Heart right ventricle (tissue), 16 donors: ENCODE results near the gene RAI14. TPM values are rescaled to one million over a fixed set of nuclear protein-coding genes. Genes with fewer than 3 reads are reported as not detected.
"Not testable (repeated sequence)": the region's sequence is repeated elsewhere in the genome, so short reads cannot be mapped to it uniquely, and the experiment has no call there.

Source experiments
- ATAC-seq, 8 donors: fragments of 200-7000 bp; cut with Tn5 transposase; one replicate each; pipeline ENCODE4 v1.9.1; 2020; ENCODE audit warnings: mild to moderate bottlenecking in 8 of 8, moderate library complexity in 8 of 8, moderate number of reproducible peaks in 1 of 8
- DNase-seq, 2 donors: peaks; one replicate each; pipeline ENCODE4 v3.0.0-alpha.2; 2020
- H3K27ac ChIP-seq, 10 donors: fragments of 200-600 bp; sonication (generic) in 2 of 10; one replicate each; pipeline versions ENCODE4 v1.5.0 to v1.8.0; 2020 to 2022; ENCODE audit warnings: mild to moderate bottlenecking in 3 of 10
- H3K27me3 ChIP-seq, 7 donors: fragments of 200-600 bp; one replicate each; pipeline ENCODE4 v1.8.0; 2021 to 2022; ENCODE audit warnings: mild to moderate bottlenecking in 2 of 7
- H3K36me3 ChIP-seq, 9 donors: fragments of 200-600 bp; sonication (generic) in 1 of 9; one replicate each; pipeline versions ENCODE4 v1.5.0 to v1.8.0; 2020 to 2022; ENCODE audit warnings: mild to moderate bottlenecking in 2 of 9
- H3K4me1 ChIP-seq, 9 donors: fragments of 200-600 bp; sonication (generic) in 1 of 9; one replicate each; pipeline versions ENCODE4 v1.5.0 to v1.8.0; 2020 to 2022; ENCODE audit warnings: mild to moderate bottlenecking in 4 of 9
- H3K4me3 ChIP-seq, 10 donors: fragments of 200-600 bp; sonication (generic) in 2 of 10; one replicate each; pipeline versions ENCODE4 v1.5.0 to v1.8.0; 2020 to 2022; ENCODE audit warnings: mild to moderate bottlenecking in 7 of 10, moderate library complexity in 2 of 10
- H3K9me3 ChIP-seq, 11 donors: fragments of 200-600 bp in 10 of 11; sonication (generic) in 2 of 11; one replicate each; pipeline versions ENCODE4 v1.5.0 to v1.8.0; 2013 to 2022; ENCODE audit warnings: mild to moderate bottlenecking in 2 of 11, control low read depth in 1 of 11, moderate library complexity in 1 of 11
- CTCF ChIP-seq, 9 donors: fragments of 200-600 bp; sonication (generic) in 2 of 9; IDR thresholded peaks; one replicate each; pipeline versions ENCODE4 v1.5.0 to v1.8.0; 2021 to 2022; ENCODE audit warnings: antibody characterized with exemption in 9 of 9, mild to moderate bottlenecking in 5 of 9, moderate library complexity in 1 of 9
- WGBS, 2 donors: extraction: QIAGEN DNeasy Blood & Tissue Kit; methylation state at CpG; one replicate each; pipeline ENCODE4 v1.1.7; 2013; ENCODE audit warnings: inconsistent platforms in 1 of 2; 5-methylcytosine and 5-hydroxymethylcytosine counted together
- intact Hi-C, 10 donors: fragments of 100-400 bp; cut with DNase I; formaldehyde crosslinking; loops; one replicate each; pipeline versions ENCODE4 v1.11.1 to v1.14.2; 2022
- polyA plus RNA-seq, 2 donors: library from polyadenylated mRNA; stranded (reverse); fragments of 200-250 nt; gene quantifications; one replicate each; pipeline ENCODE4 v1.2.3, GENCODE V29; 2013
- total RNA-seq, 10 donors: library from RNA; stranded (reverse); fragmentation: NEBNext Ultra II Directional in 3 of 10; extraction: Animal tissue kit (Norgen Biotek cat#: 25700) in 3 of 10; gene quantifications; one replicate each; pipeline versions ENCODE4 v1.2.1 to v1.2.4, GENCODE V29; 2021 to 2023
- donor health status: Arrhythmogenic right ventricular cardiomyopathy.
- donor health status: ischemic (EF 13 %, LVEDD 7.1; RV severe dilation, severe dysfunction).
- donor health status: healthy with polysubstance abuse.
- donor health status: DM: no; HTN: yes; CAD: no.
- donor health status: DM: no; HTN: no; CAD: no.
- donor health status: ischemic (EF 25% LVEDD 6.9; RV normal size, moderate dysfunction).
- donor health status: ischemic (EF 25% LVEDD 5.7; RV mildly dilated, moderate dysfunction).
- donor health status: healthy.
- donor health status: DM: yes; HTN: yes; CAD: no.
- donor health status: Ischemic cardiomyopathy.
- donor health status: ischemic (EF 35%, LVEDD 5.7; RV mildly dilated, moderate dysfunction).
- donor health status: nonischemic (EF 11% LVEDD 7.7; RV severe dilation, severe dysfunction).
- donor health status: DM: yes; HTN: yes; CAD: no.
- donor health status: PGD.
- donor health status: ischemic (EF 29% LVEDD 5.4; RV normal size, mild dysfunction).
- donor health status: nonischemic (EF 23%, LVEDD 6.1; RV moderate dilation, normal function).

Gene RAI14
- total and polyA plus RNA-seq, 12 donors, result 3.3 to 25.5 (median 9.3) TPM

GRCh38 chr5:34827588-34828506 lies 171.7 kb downstream of the RAI14 start:
- Histone ChIP-seq H3K4me1 (peaks cover 0 to 6% (median 0%) of the 10 kb centered on the region in 9 donors), H3K27ac (no peak overlapping the region), H3K4me3 (no peak overlapping the region), H3K9me3 (no peaks in the 10 kb centered on the region), H3K36me3 (peaks cover 0 to 92% (median 20%) of the 10 kb centered on the region in 9 donors), H3K27me3 (no peaks in the 10 kb centered on the region)
- DNase-seq, result no peak
- intact Hi-C loops, result no loop called here
- ATAC-seq, result no peak
- TF ChIP-seq CTCF (IDR thresholded peaks at IDR 0.05), result no peak
- WGBS, 2 donors, result 95 to 96% methylated on average over 6 of the region's 6 CpGs

GRCh38 chr5:34830827-34831226 lies 174.7 kb downstream of the RAI14 start:
- not testable (repeated sequence) for DNase-seq, H3K4me3 ChIP-seq, H3K9me3 ChIP-seq, ATAC-seq, H3K27me3 ChIP-seq, H3K4me1 ChIP-seq
- Histone ChIP-seq H3K36me3 (peaks cover 0 to 62% (median 9%) of the 10 kb centered on the region in 9 donors), H3K27ac (peak overlapping the region in 4 of 10 donors; percentile 14 to 50 (median 18))
- intact Hi-C loops, result loop anchor here in 2 of 10 donors (10.0 kb wide), 1 partner anchor 176 kb away; the partner anchor contains the start of gene RAI14 (in 2 of the 2)
- 68 to 78% methylated on average over 7 of the region's 7 CpGs for WGBS, 2 donors

GRCh38 chr5:34831303-34831702 lies 175.2 kb downstream of the RAI14 start:
- Histone ChIP-seq H3K4me3 (no peak overlapping the region), H3K9me3 (no peaks in the 10 kb centered on the region), H3K27me3 (no peaks in the 10 kb centered on the region), H3K36me3 (peaks cover 0 to 57% (median 7%) of the 10 kb centered on the region in 9 donors), H3K4me1 (peaks cover 0 to 6% (median 0%) of the 10 kb centered on the region in 9 donors), H3K27ac (peak overlapping the region in 4 of 10 donors; percentile 8 to 50 (median 30))
- no peak for TF ChIP-seq CTCF (IDR thresholded peaks at IDR 0.05)
- peak in 1 of 8 donors; percentile 59 for ATAC-seq
- intact Hi-C loops, result loop anchor here in 2 of 10 donors (10.0 kb wide), 1 partner anchor 177 kb away; the partner anchor contains the start of gene RAI14 (in 2 of the 2)
- no peak for DNase-seq

GRCh38 chr5:34832568-34832967 lies 176.4 kb downstream of the RAI14 start:
- H3K9me3 ChIP-seq, result no peaks in the 10 kb centered on the region
- peak overlapping the region in 3 of 10 donors; percentile 8 to 50 (median 34) for H3K27ac ChIP-seq
- H3K4me1 ChIP-seq, result peaks cover 0 to 6% (median 0%) of the 10 kb centered on the region in 9 donors
- peaks cover 0 to 45% (median 0%) of the 10 kb centered on the region in 9 donors for H3K36me3 ChIP-seq
- TF ChIP-seq CTCF (IDR thresholded peaks at IDR 0.05), result no peak
- no peaks in the 10 kb centered on the region for H3K27me3 ChIP-seq
- intact Hi-C loops, result loop anchor here in 2 of 10 donors (10.0 kb wide), 1 partner anchor 178 kb away; the partner anchor contains the start of gene RAI14 (in 2 of the 2)
- 80 to 81% methylated on average over 5 of the region's 5 CpGs for WGBS, 2 donors
- no peak overlapping the region for H3K4me3 ChIP-seq
- ATAC-seq (peak in 4 of 8 donors; percentile 44 to 60 (median 50)), DNase-seq (no peak)
